HG02885 (cell line): ENCODE measurements around the gene ZNF716.
"Not testable (repeated sequence)": the region's sequence is repeated elsewhere in the genome, so short reads cannot be mapped to it uniquely, and the experiment has no call there.

ENCODE experiments used
- ATAC-seq: cut with Tn5 transposase; IDR thresholded peaks from one replicate; pipeline ENCODE4 v1.9.1; 2021; ENCODE audit warnings: mild to moderate bottlenecking; ENCODE audit not compliant: unreplicated experiment, poor library complexity

Gene ZNF716

DNA sequence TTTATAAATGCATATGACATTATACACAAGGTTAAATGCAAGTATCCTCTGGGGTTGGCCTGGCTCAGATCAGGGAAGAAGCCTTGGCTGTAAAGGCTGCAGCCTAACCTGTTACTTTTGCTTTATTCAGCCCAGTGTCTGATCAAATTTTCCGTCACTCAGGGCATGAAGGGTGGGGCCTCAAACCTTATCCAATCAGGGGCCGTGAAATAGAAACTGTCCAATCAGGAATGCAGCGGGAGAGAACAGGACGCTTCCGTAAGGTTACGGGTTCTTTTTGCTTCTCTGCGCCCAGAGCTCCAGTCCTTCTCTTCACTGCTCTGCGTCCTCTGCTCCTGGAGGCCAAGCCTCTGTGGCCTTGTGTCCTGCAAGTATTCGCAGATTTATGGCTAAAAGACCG is at the start of gene ZNF716:
Gene ZNF716, plus strand, starts transcription at position 274 of the 400 bp plus-strand sequence. Its CDS starts 112 bp downstream, at position 386.
- ATAC-seq = no peak

DNA sequence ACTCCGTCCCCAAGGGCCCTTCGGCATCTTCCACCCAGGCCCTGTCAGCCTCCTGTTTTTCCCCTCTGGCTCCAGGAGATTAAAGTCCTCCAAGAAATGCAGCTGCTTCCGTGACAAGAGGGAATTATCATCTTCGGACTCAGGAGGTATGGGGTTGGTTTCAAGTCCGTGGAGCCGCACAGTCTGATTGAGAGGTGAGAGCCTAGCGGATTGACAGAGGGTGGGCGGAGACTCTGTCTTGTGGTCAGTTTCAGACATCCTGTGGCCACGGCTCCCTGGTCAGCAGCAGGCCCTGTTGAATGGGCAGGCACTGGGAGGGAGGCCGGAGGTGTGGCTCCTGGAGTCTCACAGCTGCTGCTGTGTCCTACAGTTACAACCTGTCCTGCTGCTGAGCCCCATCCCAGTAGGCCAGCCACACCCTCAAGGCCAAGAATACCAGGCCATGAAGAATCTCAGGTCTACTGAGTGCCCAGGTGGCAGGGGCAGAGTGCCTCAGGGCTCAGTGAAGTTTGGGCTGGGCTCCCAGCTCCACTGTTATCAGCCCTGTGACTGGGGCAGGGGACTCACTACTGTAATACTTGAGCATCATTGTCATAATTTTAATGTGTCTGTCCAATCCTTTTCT is 49.3 kb upstream of the ZNF716 start:
- ATAC-seq = no peak

DNA sequence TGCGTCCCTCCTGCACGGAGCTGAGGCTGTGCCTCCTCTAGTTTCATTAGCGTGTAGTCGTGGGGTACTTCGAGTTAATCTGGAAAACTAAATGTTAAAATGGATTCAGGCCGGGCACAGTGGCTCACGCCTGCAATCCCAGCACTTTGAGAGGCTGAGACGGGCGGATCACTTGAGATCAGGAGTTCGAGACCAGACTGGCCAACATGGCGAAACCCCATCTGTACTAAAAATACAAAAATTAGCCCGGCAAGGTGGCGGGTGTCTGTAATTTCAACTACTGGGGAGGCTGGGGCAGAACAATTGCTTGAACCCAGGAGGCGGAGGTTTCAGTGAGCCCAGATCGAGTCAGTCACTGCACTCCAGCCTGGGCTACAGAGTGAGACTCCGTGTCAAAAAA is 46.9 kb upstream of the ZNF716 start:
- not testable (repeated sequence) for ATAC-seq

DNA sequence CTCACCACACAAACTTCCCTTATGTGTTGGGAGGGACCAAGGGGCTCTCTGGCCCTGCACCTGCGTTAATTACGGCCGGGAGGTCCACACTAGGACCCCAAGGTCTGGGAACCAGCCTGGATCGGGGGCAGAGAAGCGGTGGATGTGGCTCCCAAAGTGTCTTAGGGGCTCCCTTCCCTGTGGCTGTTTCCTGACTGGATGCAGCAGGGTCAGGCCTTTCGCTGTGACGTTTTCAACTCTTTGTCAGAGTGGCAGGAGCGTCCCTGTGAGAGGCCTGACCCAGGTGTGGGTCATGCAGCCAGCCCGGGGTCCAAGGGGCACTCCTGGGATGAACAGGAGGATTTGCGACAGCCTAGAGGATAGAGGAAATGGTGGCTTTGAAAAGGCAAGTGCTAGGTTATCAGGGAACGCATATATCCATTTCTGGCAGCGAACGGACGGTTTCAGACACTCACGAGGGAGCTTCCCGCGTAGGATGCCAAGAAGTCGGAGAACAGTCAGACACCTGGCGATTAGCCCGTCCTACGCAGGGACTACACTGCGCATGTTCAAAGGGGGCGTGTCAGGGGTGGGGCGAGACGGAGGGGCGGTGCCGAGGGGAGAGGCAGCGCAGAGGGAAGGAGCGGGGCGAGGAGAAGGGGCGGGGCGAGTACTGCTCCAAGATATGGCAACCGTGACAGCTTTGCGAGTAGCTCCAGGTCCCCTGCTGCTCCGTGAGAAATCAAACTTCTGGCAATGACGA is 46.2 kb upstream of the ZNF716 start:
- ATAC-seq = no peak

DNA sequence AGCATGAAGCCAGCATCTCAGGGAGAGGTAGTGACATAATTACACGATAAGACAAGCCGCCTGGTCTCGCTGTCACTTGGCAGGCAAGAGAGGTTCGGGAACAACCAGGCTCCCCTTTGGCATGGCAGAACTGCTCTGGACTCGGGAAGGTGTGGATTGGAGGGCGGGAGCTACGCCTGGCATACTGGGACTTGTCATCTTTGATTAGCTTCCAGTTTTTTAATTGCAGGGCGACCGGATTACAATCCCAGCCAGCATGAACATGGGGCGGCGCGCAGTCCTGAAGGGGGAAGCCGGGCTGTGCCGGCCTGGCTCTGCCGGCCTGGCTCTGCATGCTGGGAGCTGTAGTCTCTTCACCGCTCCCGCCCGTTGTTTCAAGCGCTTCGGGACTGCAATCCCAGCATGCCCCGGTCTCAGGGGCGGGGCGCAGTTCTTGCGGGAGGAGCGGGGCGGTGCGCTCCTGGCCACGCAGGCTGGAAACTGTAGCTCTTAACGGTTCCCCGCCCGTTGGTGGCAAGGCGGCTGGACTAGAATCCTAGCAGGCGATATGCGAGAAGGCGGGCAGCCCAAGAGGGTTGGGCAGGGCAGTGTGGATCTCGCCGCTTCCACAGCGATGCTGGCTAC is 45.5 kb upstream of the ZNF716 start:
- ATAC-seq = no peak

DNA sequence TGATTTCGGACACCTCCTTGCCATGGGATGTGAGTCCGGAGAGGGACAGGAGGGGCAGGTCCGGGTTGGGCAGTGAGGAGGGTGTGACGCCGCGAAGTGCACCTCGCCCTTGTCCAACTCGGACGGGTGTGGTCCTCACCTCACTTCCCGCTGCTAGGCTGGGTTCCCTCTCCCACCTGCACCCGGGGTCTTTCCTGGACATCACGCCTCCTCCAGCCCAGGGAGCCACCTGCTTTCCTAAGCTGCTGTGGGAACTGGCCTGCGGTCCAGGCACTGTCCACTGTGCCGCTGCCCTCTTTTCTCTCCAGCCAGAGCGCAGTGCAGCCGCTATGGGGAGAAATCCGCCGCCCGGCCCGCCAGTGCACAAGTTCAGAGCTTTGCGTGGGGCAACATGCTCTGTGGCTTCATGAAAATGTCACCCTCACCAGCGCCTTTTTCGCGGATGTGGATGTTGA is 45.0 kb upstream of the ZNF716 start:
- ATAC-seq = no peak

DNA sequence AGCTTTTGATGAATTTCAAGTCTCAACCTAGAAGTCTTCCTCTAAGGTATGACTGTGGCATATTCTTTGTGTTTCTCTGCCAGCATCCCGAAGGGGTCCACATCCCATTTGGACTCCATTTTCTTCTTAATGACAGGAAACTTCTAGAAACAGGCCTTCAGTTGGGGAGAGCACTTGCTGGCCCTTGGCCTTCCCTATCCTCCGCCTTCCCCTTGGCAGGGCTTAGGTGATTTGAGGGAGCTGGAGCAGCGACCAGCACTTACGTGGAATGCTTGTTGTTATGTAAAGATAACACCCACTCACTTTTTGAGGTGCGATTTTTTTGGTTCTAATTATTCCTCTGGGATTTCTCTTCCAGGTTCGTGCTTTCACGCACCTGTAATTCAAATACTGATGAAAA is 42.9 kb upstream of the ZNF716 start:
- no peak for ATAC-seq

DNA sequence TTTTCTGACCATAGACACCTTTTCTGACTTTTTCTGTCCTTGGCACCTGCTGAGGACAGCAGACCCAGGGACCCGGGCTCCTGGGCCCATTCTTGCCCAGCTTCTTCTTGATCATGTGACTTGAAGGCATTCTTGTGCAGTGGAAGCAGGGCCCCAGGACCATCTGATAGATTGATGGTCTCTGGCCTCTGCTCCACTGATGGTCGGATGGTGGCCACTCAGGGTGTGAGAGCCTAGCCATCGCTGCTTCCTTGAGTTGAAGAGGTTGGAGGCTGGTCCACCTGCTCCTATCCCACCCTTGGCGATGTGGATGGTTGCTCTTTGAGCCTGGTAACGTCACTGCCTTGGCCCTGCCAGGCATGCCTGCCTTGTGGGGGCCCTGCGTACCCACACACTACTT is 37.8 kb upstream of the ZNF716 start:
- ATAC-seq = no peak

DNA sequence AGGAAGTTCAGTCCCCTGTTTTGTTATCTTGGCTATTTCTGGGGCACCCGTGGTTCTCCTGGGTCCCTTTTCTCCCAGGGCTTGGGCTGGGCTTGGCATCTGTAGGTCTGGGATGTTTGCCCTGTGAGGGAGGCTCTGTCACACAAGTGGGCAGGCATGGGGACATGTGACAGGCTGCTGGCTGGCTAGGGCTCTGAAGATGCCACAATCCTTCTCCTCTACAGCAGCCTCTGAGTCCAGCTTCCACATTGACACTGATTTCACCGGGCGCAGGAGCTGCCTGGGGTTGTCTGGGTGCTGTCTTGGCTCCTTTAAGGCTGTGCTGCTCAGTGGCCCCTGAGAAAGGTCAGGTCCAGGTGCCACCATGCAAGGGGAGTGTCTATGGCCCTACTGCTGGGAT is 37.4 kb upstream of the ZNF716 start:
- ATAC-seq = no peak

DNA sequence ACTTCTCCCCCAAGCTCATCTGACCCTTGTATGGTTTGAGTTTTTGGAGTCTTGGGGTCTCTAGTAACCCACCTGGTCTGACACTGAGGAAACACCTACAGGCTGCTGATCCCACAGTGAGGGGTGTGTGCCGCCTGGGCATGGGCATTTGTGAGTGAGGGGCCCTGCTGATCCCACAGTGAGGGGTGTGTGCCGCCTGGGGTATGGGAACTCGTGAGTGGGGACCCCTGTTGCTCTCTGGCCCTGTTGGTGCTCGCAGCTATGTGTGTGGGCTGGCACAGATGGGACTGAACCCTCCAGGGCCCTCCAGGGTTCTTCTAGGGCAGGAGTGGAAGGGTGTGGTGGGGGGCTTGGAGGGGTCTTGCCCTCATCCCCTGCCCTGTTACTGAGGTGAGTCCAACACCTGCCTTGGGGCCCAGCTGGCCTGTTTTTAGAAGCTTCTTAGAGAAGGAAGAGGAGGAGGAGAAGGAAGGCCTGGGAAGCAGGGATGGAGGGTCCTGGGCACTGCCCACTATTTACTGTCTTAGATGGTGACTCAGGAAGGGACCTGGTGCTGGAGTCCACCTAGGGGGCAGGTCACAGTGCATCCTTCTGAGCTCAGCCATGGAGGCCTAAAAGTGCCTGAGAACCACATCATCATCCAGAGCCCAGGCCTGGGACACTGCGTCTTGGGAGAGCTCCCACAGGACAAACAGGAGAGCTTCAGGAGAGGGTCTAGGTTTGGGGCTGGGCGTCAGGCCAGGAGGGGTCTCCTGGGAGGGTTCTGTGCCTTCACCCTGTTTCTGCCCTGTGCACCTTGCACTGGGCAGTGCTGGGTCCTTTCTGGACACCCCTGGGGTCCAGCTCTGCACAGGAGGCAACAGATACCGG is 36.2 kb upstream of the ZNF716 start:
- ATAC-seq = no peak

DNA sequence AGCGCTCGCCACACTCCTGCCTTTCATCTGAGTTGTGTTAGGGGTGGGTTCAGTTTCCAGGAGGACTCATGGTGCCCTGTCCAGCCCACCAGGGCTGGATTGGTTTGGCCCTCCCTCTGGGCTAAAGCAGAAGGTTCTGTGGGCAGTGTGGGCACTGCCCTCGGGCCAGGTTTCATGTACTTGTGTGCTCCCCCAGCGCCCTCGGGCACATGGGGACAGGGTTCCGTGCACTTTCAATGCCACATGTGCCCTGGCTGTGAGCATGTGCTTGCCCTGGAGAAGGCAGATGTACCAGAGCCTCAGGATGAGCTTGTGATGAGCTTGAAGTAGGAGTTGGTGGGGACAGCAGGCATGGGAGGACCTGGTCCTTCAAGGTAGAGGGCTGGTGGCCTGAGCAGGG is 35.6 kb upstream of the ZNF716 start:
- ATAC-seq = no peak

DNA sequence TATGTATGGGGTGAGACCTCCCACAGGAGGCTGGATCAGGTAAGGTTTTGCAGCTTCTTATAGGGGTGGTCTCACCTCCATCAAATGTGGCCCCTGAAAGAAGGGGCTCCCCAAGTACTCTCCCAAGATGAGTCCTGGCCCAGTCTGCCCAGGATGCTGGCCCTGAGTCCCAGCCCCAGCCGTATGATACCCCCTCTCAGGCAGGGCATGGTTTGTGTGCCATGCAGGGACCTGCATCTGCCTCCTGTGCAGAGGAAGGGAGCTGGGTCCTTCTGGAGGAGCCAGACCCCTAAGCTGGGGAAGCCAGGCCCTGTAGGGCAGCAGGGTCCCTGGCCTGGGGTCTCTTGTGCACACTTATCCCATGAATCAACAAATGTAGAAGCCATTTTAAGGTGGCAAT is 35.1 kb upstream of the ZNF716 start:
- no peak for ATAC-seq

DNA sequence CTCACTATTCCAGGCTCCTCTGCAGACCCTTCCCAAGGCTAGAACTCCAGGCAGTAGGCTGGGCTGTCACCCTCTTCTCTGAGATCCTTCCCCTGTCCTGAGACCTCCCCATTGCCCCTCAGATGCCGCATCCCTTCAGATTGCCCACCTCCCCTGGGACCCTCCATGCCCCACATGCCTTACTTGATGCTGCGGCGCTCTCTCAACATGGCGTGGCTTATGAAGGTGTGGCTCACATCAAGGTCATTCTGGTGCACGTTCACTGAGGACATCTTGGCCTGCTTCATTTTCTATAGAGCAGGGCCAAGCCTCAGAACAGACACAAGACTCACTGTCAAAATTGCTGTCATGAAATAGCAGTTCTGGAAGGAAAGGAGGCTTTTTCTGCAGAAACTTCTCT is 34.7 kb upstream of the ZNF716 start:
- ATAC-seq = no peak

DNA sequence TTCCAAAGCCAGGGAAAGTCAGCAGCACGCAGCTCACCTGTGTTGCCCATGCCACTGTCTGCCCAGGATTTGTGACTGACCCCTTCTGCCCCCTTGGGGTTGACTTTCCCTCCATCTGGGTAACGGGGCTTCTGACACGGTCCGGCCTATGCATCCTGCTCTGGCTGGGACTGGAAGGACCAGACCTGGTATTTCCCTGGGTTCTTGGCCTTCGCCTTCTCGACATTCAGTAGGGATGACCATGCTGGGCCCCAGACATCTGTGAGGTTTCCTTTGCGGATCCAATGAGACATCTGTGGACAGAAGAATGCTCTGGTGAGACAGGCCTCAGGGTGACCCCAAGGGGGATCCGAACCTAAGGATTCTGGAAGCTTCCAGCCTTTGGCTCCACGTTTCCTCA is 34.2 kb upstream of the ZNF716 start:
- ATAC-seq = no peak

DNA sequence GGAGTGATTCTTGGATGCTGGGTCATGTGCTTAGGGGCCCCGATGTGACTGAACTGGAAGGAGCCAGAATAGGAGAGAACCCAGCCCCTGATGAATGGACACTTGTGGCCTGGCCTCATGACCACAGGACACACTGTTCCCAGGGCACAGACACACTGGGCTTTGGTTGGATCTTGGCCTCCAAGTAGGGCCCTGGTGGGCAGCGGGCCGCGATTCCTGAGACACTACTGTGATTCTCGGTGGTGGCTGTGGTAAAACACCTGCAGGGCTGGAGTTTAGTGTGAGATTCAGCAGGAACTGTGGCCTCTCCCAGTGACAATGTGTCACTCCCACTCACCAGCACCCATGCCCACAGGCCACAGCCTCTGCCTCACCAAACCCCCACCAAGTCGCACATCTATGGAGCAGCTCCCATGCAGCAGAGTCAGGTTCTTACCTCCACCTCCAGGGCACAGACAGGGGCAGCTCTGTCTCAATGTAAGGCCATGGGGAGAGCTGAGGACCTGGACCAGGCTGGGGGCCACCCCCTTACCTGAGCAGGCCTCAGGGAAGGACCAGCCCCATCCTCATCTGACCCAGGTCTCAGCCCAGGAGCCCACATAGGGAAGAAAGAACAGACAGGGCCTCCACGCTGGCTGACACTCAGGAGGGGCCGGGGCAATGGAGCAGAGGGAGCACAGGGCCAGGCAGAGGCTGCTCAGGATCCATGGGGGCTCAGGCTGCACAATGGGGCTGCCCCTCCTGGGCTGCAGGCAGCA is 33.2 kb upstream of the ZNF716 start:
- ATAC-seq = no peak

DNA sequence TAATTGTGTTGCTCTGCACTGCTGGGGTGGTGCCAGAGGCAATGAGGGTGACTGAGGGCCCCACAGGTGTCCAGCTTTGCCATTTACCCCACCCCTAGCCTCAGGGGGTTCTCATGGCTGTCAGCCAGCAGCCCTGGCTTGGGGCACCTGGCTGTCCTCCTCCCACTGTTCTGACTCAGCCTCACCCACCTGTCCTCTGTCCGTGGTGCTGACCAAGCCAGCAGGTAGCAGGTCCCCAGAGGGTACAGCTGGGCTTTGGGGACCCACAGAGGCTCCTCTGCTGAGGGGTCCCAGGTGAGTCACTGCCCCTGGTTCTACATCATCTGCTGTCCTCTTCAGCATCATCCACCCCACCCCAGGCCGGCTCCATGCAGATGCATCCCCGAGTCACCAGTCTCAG is 32.2 kb upstream of the ZNF716 start:
- ATAC-seq = no peak

DNA sequence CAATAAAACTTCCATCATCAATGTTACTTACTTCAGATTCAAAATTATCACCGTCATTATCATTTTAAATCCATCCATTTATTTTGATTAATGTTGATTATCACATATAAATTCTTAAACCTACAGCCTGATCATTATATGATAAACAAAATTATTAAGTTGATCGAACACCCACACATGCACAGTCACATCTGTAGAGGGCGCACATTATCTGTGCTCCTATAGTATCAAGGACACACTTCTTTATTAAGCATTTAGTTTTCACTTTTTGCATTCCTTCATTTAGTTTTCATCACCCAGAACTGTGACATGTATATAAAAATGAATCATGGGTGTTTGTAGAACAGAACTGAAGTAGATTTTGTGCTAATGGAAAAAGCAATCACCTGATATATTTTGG is 26.2 kb upstream of the ZNF716 start:
- no peak for ATAC-seq

DNA sequence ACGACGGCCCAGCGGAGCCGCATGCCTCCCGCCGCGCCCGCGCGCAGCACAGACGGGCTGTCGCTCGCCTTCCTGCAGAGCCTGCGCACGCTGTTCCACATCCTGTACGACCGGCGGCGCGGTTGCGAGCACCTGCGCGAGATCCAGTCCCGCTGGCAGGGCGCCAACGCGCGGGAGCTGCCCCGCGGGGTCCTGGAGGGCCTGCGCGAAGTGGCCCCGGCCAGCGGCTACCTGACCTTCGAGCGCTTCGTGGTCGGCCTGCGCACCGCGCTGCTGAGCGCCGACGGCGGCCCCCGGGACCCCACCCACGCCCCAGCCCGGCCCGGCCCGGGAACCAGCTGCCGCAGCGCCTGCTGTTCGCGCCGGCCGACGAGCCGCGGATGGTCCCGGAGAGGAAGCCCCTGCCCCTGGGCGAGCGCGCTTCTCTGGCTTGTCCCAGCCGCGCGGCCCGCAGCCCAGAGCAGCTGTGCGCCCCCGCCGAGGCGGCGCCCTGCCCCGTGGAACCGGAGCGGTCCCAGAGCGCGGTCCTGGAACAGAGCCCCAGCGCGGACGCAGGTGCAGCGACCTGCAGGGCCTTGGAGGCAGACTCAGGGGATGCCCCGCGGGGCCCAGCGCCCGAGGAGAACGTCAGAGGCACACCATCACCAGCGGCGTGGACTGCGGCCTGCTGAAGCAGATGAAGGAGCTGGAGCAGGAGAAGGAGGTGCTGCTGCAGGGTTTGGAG is 25.3 kb upstream of the ZNF716 start:
- no peak for ATAC-seq

DNA sequence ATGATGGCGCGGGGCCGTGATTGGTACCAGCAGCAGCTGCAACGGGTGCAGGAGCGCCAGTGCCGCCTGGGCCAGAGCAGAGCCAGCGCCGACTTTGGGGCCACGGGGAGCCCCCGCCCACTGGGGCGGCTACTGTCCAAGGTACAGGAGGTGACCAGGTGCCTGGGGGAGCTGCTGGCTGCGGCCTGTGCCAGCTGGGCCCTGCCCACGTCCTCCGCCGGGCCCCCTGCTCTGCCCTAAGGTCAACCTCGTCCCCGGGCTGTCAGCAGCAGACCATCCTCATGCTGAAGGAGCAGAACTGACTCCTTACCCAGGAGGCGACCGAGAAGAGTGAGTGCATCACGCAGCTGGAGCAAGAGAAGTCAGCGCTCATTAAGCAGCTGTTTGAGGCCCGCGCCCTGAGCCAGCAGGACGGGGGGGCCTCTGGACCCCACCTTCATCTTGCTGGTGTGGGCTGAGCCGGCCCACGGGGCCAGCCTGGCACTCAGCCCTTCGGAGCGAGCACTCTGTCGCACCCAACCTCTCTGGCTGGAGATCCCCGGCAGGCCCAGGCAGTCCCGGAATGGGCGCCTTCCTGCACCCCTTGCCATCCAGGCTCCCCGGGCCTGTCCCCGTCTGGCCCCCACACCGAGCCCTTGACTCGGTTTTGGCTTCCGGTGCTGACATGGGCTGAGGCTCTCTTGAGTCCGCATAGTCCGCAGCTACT is 24.6 kb upstream of the ZNF716 start:
- no peak for ATAC-seq
